GM12872 (cell line): ENCODE data around the gene FSTL4.

ENCODE experiments used
- TF ChIP-seq, protein P1 (sequence below): IDR thresholded peaks from 3 replicates; pipeline ENCODE4 v1.5.1; 2011; ENCODE audit warnings: low read depth, mild to moderate bottlenecking, low read length, moderate library complexity; ENCODE audit not compliant: insufficient read depth

Gene FSTL4

DNA sequence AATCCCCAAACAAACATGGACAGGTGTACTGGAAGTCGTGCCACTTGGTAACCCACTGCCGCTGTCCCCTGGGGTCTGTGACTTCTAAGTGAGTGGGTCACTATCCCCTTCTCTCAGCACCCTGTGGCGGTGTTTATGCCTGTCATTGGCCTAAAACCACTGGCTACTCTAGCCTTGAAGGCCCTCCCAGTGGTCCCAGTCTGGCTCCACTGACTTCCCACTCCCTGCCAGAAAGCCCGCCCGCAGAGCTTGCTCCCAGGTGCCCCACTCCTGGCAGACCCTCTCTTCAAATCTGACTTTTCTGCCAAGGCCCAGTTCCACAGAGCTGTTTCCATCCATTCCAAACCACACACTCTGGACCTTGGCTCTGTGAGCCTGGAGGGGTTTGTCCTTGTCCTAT, 286.0 kb downstream of the FSTL4 start:
- TF ChIP-seq, protein P1, sequence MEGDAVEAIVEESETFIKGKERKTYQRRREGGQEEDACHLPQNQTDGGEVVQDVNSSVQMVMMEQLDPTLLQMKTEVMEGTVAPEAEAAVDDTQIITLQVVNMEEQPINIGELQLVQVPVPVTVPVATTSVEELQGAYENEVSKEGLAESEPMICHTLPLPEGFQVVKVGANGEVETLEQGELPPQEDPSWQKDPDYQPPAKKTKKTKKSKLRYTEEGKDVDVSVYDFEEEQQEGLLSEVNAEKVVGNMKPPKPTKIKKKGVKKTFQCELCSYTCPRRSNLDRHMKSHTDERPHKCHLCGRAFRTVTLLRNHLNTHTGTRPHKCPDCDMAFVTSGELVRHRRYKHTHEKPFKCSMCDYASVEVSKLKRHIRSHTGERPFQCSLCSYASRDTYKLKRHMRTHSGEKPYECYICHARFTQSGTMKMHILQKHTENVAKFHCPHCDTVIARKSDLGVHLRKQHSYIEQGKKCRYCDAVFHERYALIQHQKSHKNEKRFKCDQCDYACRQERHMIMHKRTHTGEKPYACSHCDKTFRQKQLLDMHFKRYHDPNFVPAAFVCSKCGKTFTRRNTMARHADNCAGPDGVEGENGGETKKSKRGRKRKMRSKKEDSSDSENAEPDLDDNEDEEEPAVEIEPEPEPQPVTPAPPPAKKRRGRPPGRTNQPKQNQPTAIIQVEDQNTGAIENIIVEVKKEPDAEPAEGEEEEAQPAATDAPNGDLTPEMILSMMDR, result no peak

DNA sequence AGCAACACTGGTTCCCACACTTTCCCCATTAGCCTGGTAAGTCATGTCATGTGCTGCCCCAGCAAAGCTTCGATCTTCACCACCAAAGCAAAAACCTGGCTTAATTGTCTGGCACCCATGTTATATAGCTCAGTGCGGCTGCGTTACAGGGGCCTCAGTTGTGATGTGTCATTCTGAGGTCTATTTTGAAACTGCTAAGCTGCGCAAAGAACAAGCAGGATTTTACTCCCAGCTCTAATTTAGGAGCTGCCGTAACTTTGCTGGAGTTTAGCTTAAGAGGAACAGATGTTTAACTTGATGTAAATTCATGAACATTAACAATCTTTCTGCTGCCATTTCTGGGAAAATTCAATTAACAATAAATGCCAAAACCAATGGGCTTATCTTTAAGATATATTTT, 286.5 kb downstream of the FSTL4 start:
- TF ChIP-seq, protein P1, result no peak

DNA sequence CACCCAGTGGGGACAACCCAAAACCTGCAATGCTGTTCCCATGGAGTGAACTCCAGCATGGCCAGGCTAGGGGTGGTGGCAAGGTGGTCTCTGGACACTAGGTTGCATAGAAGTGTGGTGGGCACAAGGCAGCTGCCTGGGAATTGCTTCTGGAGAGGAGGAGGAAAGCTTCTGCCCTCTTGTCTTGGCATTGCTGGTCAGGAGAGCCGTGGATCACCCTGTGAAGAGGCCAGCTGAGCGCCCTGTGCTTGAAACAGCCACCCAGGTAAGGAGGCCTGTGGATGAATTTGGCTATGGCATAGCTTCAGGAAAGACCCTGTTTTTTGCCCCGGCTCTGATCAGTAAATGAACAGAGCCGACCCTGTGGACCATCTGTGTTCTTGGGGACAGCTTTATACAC, 287.4 kb downstream of the FSTL4 start:
- TF ChIP-seq, protein P1, result no peak

DNA sequence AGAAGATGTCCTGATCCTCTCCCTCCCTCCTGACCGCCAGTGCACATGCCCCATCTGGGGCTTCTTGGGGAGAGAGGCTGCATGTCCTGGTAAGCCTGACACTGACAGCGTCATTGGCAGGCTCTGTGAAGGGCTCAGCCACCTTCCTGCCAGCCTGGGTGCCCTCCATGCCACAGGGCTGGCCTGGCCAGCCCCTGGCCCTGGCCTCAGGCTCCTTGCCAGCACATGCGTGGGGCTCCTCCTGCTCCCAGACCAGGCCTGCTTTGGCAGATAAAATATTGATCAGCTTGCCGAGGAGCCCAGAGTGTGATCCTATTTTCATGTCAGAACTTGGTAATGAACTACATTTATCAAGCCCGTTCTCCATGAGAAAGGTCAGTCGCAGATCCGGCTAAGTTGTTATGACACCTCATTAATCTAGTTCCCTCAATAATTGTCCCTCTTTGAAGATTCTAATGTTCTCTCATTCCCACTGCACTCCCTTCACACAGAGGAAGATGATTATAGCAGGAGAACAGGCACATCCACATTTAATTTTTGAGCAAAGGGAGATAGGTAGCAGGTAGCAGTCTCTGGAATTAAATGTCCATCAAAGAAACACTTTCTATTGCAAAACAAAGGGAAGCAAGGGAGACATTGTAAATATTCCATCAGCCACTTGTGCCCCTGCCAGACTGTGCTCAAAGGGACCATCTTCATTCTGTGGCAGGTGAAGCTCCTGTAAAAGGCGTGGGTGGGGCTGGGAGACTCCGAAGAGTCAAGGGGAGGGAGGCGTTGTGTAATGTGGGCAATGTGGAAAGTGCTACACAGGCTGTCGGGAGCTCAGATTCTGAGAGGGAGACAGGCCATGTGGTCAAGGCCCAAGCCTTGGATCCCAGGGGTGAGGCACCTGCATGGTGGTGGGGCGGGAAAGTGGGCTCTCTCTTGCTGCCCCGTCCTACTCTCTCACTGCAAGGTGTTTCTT, 288.6 kb downstream of the FSTL4 start:
- TF ChIP-seq, protein P1, result no peak

DNA sequence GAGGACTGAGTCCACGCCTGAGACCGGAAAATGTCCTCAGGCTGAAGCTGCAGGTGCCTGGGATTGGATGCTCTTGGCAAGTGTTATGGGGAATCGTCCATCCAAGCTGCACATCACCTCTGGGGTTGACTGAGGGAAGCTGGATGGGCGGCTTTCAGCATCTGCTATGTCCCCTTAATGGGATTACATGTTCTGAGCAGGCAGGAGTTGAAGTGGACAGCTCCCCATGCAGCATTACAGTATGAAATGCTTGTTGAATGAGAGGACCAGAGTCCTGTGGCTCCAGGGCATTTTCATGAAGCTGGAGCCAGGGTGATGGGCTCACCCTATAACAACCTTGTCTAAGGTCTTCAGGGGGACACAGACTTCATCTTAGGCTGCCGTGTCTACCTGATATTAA, 289.6 kb downstream of the FSTL4 start:
- TF ChIP-seq, protein P1, result no peak

DNA sequence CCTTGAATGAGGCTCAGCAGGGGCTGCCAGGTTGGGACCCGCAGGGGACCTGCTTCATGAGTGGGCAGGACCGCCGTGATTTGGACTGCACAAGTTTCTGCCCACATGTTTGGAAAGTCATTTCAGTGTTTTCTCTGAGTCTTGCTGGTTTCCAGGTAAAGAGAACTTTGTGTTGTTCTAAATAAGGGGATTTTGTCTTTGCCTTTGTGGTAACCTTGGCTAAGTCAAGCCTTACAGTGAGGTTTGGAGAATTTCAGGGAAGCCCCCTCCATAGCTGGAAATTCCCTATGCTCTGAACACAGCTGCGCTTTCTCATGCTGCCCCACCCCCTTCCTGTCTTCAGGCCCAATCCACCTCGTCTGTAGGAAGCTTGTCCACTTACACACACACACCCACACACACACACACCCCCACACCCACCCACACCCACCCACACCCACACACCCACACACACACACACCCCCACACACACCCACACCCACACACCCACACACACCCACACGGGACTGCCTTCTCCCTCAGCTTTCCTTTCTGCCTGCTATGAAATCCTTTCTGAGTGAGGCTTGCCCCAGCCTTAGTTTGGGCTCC, 290.4 kb downstream of the FSTL4 start:
- TF ChIP-seq, protein P1, result no peak

DNA sequence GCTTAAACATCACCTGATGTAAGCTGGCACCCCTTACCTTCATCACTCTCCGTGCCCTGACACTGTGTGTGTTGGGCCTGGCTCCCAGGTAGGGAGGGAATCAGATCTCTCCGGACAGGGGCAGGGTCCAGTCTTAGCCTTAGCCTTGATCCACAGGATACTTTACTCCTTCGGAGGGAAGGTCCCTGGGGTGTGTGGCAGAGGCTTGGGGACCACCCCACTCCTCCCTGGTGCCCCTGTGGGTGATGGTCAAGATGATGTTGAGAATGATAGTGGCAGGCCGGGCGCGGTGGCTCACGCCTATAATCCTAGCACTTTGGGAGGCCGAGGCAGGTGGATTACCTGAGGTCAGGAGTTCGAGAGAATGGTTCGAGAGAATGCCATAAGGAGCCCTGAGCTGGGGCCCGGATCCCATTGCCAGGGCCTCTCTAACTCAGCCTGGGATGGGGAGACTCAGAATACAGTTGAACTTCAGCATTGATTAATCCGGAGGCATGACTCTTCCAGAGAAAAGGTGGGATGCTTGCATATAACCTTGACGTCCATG, 291.0 kb downstream of the FSTL4 start:
- TF ChIP-seq, protein P1, result no peak
